ENCODE measurements around the gene SLC2A6. TPM values are rescaled to one million over a fixed set of nuclear protein-coding genes. Genes with fewer than 3 reads are reported as not detected.

SLC2A6 gene
- polyA plus RNA-seq, 1 of the 3 experiments (the other 2 are of a cell fraction) = 5.2 TPM

GRCh38 chr9:133433351-133433843 is 45.5 kb downstream of the SLC2A6 start:
- CTCF ChIA-PET = interaction anchor here (0.9 kb wide), 1 partner anchor 11 kb away, joined by 3 read pairs; no protein-coding TSS in a partner anchor
- 90% methylated on average over 2 of the region's 11 CpGs for WGBS (ENCODE audit: low lambda C conversion rate)
- H3K4me2 ChIP-seq = no peak overlapping the region
- no peaks in the 10 kb centered on the region for H3K36me3 ChIP-seq (replicated peaks in 1 of 2; ENCODE audit: control insufficient read depth in 1 of 2, insufficient read depth in 2 of 2, low read length in 1 of 2)
- no peak overlapping the region for H3K4me3 ChIP-seq (ENCODE audit: low read depth in 2 of 2, low read length in 1 of 2)
- no peak for DNase-seq
- POLR2A ChIA-PET = interaction anchor here (0.7 kb wide), 1 partner anchor 15 kb away, joined by 3 read pairs; no protein-coding TSS in a partner anchor
- H4K20me1 ChIP-seq (ENCODE audit: insufficient read depth) = no peaks in the 10 kb centered on the region
- H3K9ac ChIP-seq = no peak overlapping the region
- H3K79me2 ChIP-seq (ENCODE audit: insufficient read depth) = no peaks in the 10 kb centered on the region
- no peaks in the 10 kb centered on the region for H3F3A ChIP-seq (replicated peaks; ENCODE audit: insufficient read depth)
- no peaks in the 10 kb centered on the region for H3K9me3 ChIP-seq
- H3K9me2 ChIP-seq = no peaks in the 10 kb centered on the region
- no peak overlapping the region for H3K27ac ChIP-seq (ENCODE audit: low read depth in 2 of 2, low read length in 1 of 2)
- TF ChIP-seq RAD21 (IDR thresholded peaks at IDR 0.05; ENCODE audit: low read length) (no peak), EP300 (IDR thresholded peaks at IDR 0.05; ENCODE audit: borderline replicate concordance in 1 of 2, low read depth in 1 of 2, low read length in 1 of 2) (no peak), GATA2 (CRISPR knock-in tag; IDR thresholded peaks at IDR 0.05) (no peak), POLR2AphosphoS5 (IDR thresholded peaks at IDR 0.05; ENCODE audit: low read depth, low read length) (no peak), TCF12 (IDR thresholded peaks at IDR 0.05) (no peak), RXRA (IDR thresholded peaks at IDR 0.05; ENCODE audit: borderline replicate concordance, low read depth) (no peak), YY1 (IDR thresholded peaks at IDR 0.05; ENCODE audit: low read depth) (no peak), USF2 (IDR thresholded peaks at IDR 0.05; ENCODE audit: borderline replicate concordance, low read depth, low read length) (no peak), RCOR1 (IDR thresholded peaks at IDR 0.05; ENCODE audit: low read length) (no peak)
- TF ChIP-seq, protein P1, sequence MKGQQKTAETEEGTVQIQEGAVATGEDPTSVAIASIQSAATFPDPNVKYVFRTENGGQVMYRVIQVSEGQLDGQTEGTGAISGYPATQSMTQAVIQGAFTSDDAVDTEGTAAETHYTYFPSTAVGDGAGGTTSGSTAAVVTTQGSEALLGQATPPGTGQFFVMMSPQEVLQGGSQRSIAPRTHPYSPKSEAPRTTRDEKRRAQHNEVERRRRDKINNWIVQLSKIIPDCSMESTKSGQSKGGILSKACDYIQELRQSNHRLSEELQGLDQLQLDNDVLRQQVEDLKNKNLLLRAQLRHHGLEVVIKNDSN (IDR thresholded peaks at IDR 0.05; ENCODE audit: borderline replicate concordance, low read depth) = no peak
- TF ChIP-seq, protein P2, sequence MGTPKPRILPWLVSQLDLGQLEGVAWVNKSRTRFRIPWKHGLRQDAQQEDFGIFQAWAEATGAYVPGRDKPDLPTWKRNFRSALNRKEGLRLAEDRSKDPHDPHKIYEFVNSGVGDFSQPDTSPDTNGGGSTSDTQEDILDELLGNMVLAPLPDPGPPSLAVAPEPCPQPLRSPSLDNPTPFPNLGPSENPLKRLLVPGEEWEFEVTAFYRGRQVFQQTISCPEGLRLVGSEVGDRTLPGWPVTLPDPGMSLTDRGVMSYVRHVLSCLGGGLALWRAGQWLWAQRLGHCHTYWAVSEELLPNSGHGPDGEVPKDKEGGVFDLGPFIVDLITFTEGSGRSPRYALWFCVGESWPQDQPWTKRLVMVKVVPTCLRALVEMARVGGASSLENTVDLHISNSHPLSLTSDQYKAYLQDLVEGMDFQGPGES (IDR thresholded peaks at IDR 0.05; ENCODE audit: low read depth, low read length) = no peak
- no peak overlapping the region for H2AFZ ChIP-seq (ENCODE audit: low read depth)
- H3K27me3 ChIP-seq (ENCODE audit: insufficient read depth) = no peaks in the 10 kb centered on the region
- H3K4me1 ChIP-seq (ENCODE audit: control insufficient read depth in 1 of 2, insufficient read depth in 2 of 2, low read depth in 1 of 2, low read length in 1 of 2) = no peaks in the 10 kb centered on the region

DNA sequence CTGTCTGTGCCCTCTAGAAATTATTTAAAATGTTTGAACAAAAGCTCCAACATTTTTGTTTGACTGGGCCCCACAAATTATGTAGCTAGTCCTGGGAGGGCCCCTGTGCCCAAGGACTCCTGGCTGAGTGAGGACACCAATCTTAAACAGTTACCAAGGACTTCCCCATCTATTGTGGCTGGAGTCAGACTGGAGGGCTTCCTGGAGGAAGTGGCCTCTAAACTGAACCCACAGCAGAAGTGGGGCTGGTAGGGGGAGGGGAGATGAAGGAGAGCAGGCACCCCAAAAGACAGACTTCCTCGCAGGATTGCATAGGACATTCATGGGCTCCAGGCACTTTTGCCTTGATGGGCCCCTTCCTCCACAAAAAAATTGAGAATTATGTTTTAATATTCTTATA is 48.7 kb downstream of the SLC2A6 start:
- Histone ChIP-seq H2AFZ (ENCODE audit: low read depth) (no peak overlapping the region), H3K9me3 (no peaks in the 10 kb centered on the region), H3F3A (replicated peaks; ENCODE audit: insufficient read depth) (no peaks in the 10 kb centered on the region), H3K27me3 (ENCODE audit: insufficient read depth) (no peaks in the 10 kb centered on the region), H3K27ac (ENCODE audit: low read depth in 2 of 2, low read length in 1 of 2) (no peak overlapping the region), H3K9ac (no peak overlapping the region), H3K36me3 (replicated peaks in 1 of 2; ENCODE audit: control insufficient read depth in 1 of 2, insufficient read depth in 2 of 2, low read length in 1 of 2) (no peaks in the 10 kb centered on the region), H3K4me1 (ENCODE audit: control insufficient read depth in 1 of 2, insufficient read depth in 2 of 2, low read depth in 1 of 2, low read length in 1 of 2) (no peaks in the 10 kb centered on the region), H4K20me1 (ENCODE audit: insufficient read depth) (no peaks in the 10 kb centered on the region), H3K79me2 (ENCODE audit: insufficient read depth) (no peaks in the 10 kb centered on the region), H3K4me2 (no peak overlapping the region), H3K9me2 (no peaks in the 10 kb centered on the region), H3K4me3 (ENCODE audit: low read depth in 2 of 2, low read length in 1 of 2) (no peak overlapping the region)
- 93% methylated on average over 1 of the region's 1 CpG for WGBS (ENCODE audit: low lambda C conversion rate)
- CTCF ChIA-PET = interaction anchor here (0.7 to 1.3 kb wide), 3 partner anchors 19 to 29 kb away, joined by 3 read pairs; partner anchors contain the start of gene CACFD1
- TF ChIP-seq GATA2 (CRISPR knock-in tag; IDR thresholded peaks at IDR 0.05) (no peak), TAF1 (IDR thresholded peaks at IDR 0.05; ENCODE audit: borderline replicate concordance, low read depth, low read length) (no peak), NRF1 (IDR thresholded peaks at IDR 0.05; ENCODE audit: low read depth, low read length) (no peak), SIN3A (IDR thresholded peaks at IDR 0.05; ENCODE audit: borderline replicate concordance, low read depth, low read length) (no peak), RCOR1 (IDR thresholded peaks at IDR 0.05; ENCODE audit: low read length) (no peak), USF2 (IDR thresholded peaks at IDR 0.05; ENCODE audit: borderline replicate concordance, low read depth, low read length) (no peak), EZH2phosphoT487 (IDR thresholded peaks at IDR 0.05; ENCODE audit: borderline replicate concordance, low read depth) (no peak)
- TF ChIP-seq, protein P1 (IDR thresholded peaks at IDR 0.05; ENCODE audit: borderline replicate concordance, low read depth) = no peak
- TF ChIP-seq, protein P3, sequence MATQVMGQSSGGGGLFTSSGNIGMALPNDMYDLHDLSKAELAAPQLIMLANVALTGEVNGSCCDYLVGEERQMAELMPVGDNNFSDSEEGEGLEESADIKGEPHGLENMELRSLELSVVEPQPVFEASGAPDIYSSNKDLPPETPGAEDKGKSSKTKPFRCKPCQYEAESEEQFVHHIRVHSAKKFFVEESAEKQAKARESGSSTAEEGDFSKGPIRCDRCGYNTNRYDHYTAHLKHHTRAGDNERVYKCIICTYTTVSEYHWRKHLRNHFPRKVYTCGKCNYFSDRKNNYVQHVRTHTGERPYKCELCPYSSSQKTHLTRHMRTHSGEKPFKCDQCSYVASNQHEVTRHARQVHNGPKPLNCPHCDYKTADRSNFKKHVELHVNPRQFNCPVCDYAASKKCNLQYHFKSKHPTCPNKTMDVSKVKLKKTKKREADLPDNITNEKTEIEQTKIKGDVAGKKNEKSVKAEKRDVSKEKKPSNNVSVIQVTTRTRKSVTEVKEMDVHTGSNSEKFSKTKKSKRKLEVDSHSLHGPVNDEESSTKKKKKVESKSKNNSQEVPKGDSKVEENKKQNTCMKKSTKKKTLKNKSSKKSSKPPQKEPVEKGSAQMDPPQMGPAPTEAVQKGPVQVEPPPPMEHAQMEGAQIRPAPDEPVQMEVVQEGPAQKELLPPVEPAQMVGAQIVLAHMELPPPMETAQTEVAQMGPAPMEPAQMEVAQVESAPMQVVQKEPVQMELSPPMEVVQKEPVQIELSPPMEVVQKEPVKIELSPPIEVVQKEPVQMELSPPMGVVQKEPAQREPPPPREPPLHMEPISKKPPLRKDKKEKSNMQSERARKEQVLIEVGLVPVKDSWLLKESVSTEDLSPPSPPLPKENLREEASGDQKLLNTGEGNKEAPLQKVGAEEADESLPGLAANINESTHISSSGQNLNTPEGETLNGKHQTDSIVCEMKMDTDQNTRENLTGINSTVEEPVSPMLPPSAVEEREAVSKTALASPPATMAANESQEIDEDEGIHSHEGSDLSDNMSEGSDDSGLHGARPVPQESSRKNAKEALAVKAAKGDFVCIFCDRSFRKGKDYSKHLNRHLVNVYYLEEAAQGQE (IDR thresholded peaks at IDR 0.05; ENCODE audit: low read depth, low read length) = no peak
- POLR2A ChIA-PET = no interaction called here
- DNase-seq = no peak

Measured in SK-N-SH (cell line).